Stimulated activated CD8-positive, alpha-beta memory T cell treated with anti-CD3 and anti-CD28 coated beads, Interleukin-15, amount 100 ng/mL, for 1 hour (primary cell): Measurements from ENCODE around the gene MSRB2.
"Not testable (repeated sequence)": the region's sequence is repeated elsewhere in the genome, so short reads cannot be mapped to it uniquely, and the experiment has no call there.

Source experiments
- DNase-seq: peaks from one replicate; pipeline ENCODE4 v3.0.0-alpha.2; 2020; ENCODE audit warnings: low read depth

Gene MSRB2

GRCh38 chr10:23095404-23095965, at the start of gene MSRB2:
Gene MSRB2, plus strand, starts transcription at chr10:23095579. Its CDS starts 30 bp downstream, at chr10:23095609.
- peak; percentile 39 for DNase-seq

- DNase-seq = no peak
These were observed 49.4 kb upstream of the MSRB2 start for GRCh38 chr10:23046027-23046426.

- DNase-seq = no peak
These were observed 48.0 kb upstream of the MSRB2 start for GRCh38 chr10:23047201-23048050.

GRCh38 chr10:23048191-23048590, 47.2 kb upstream of the MSRB2 start:
- no peak for DNase-seq

GRCh38 chr10:23051278-23051677, 44.1 kb upstream of the MSRB2 start:
- DNase-seq = no peak

GRCh38 chr10:23051855-23052331, 43.5 kb upstream of the MSRB2 start:
- DNase-seq = no peak

- no peak for DNase-seq
These were observed 42.3 kb upstream of the MSRB2 start for GRCh38 chr10:23053036-23053435.

GRCh38 chr10:23055424-23056185, 39.8 kb upstream of the MSRB2 start:
- no peak for DNase-seq

- DNase-seq = no peak
These were observed 39.2 kb upstream of the MSRB2 start for GRCh38 chr10:23056186-23056579.

- DNase-seq = no peak
These were observed 37.0 kb upstream of the MSRB2 start for GRCh38 chr10:23058366-23058765.

GRCh38 chr10:23060918-23061317, 34.5 kb upstream of the MSRB2 start:
- no peak for DNase-seq

- DNase-seq = no peak
These were observed 32.1 kb upstream of the MSRB2 start for GRCh38 chr10:23063045-23063972.

- DNase-seq = no peak
These were observed 31.2 kb upstream of the MSRB2 start for GRCh38 chr10:23063973-23064812.

GRCh38 chr10:23064813-23065114, 30.6 kb upstream of the MSRB2 start:
- DNase-seq = not testable (repeated sequence)

- DNase-seq = no peak
These were observed 30.0 kb upstream of the MSRB2 start for GRCh38 chr10:23065181-23065948.

- DNase-seq = no peak
These were observed 28.0 kb upstream of the MSRB2 start for GRCh38 chr10:23067337-23067736.

GRCh38 chr10:23067939-23068775, 27.2 kb upstream of the MSRB2 start:
- DNase-seq = peak; percentile 25

- DNase-seq = no peak
These were observed 26.2 kb upstream of the MSRB2 start for GRCh38 chr10:23069019-23069815.
